ENCODE measurements around the gene MCM9. TPM values are rescaled to one million over a fixed set of nuclear protein-coding genes. Genes with fewer than 3 reads are reported as not detected.
A peak's percentile ranks its signal among the peaks of the same experiment; 100 is the strongest.

The MCM9 gene
- total and polyA plus RNA-seq, 2 of the 13 experiments (the other 11 are each of a cell fraction or from before 2014, with no cell fraction given): 3.8 to 17.2 TPM

GRCh38 chr6:118894425-118895260, 40.3 kb downstream of the MCM9 start (continued):
- TF ChIP-seq CREB3 (CRISPR knock-in tag; IDR thresholded peaks at IDR 0.05): no peak
- TF ChIP-seq ELK4 (CRISPR knock-in tag; IDR thresholded peaks at IDR 0.05; ENCODE audit: borderline replicate concordance): peak; percentile 21; the same call in 1 of the 2 replicates
- no peak for TF ChIP-seq RORA (CRISPR knock-in tag; IDR thresholded peaks at IDR 0.05)
- TF ChIP-seq ELF1 (CRISPR knock-in tag; IDR thresholded peaks at IDR 0.05): no peak
- TF ChIP-seq HDAC2 (CRISPR knock-in tag; IDR thresholded peaks at IDR 0.05): no peak
- TF ChIP-seq TBX3 (IDR thresholded peaks at IDR 0.05; ENCODE audit: borderline replicate concordance): no peak
- 0 out of 2 replicates have a peak, but pooled peaks have one; percentile 37 for TF ChIP-seq ARHGAP35 (CRISPR knock-in tag; IDR thresholded peaks at IDR 0.05; ENCODE audit: borderline replicate concordance)
- peak; percentile 35; the same call in 1 of the 2 replicates for TF ChIP-seq RFXAP (CRISPR knock-in tag; IDR thresholded peaks at IDR 0.05; ENCODE audit: borderline replicate concordance)
- no peak for TF ChIP-seq TFDP2 (CRISPR knock-in tag; IDR thresholded peaks at IDR 0.05)
- TF ChIP-seq ZNF782 (CRISPR knock-in tag; IDR thresholded peaks at IDR 0.05; ENCODE audit: borderline replicate concordance): peak; percentile 74
- TF ChIP-seq MLX (CRISPR knock-in tag; IDR thresholded peaks at IDR 0.05): 0 out of 2 replicates have a peak, but pooled peaks have one; percentile 14
- TF ChIP-seq ZBTB1 (CRISPR knock-in tag; IDR thresholded peaks at IDR 0.05; ENCODE audit: borderline replicate concordance): no peak
- TF ChIP-seq ZNF512B (CRISPR knock-in tag; IDR thresholded peaks at IDR 0.05; ENCODE audit: borderline replicate concordance): no peak
- TF ChIP-seq MTERF4 (CRISPR knock-in tag; IDR thresholded peaks at IDR 0.05): peak; percentile 91
- peak; percentile 5; the same call in 1 of the 2 replicates for TF ChIP-seq RXRA (CRISPR knock-in tag; IDR thresholded peaks at IDR 0.05)
- peak; percentile 64; the same call in 1 of the 2 replicates for TF ChIP-seq SIN3B (IDR thresholded peaks at IDR 0.05; ENCODE audit: low read length)
- TF ChIP-seq DMTF1 (CRISPR knock-in tag; IDR thresholded peaks at IDR 0.05): no peak
- no peak for TF ChIP-seq POLR2AphosphoS5 (IDR thresholded peaks at IDR 0.05; ENCODE audit: low read depth, low read length)
